ENCODE measurements around the gene EIF2AK3. TPM values are rescaled to one million over a fixed set of nuclear protein-coding genes. Genes with fewer than 3 reads are reported as not detected.

Gene EIF2AK3
- total RNA-seq, 1 donor from 2014 or later = 16.0 TPM

GRCh38 chr2:88540346-88540745, 86.9 kb downstream of the EIF2AK3 start:
- intact Hi-C loops (cut with DNase I) = no loop called here

DNA sequence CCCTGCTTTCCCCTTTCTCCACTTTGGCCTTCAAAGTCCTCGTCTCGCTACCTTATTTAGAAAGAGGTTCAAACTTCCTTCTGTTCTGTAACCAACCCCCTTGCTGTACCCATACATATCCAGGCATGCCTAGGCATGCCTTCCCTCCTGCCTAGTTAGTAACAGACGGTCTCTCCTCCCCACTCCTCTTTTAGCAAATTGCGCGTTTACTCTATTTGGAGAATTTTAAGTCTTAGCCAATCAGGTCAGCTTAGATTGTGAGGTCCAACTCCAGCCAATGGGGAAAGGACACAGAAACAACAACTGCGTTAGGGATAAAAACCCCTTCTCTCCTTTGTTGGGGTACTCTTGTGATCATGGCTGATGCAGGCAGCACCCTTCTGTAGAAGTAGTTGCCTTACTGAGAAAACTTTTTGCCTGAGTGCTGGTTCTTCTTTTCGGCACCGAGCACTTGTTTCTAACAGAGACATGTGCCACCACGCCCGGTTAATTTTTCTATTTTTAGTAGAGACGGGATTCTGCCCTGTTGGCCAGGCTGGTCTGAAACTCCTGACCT, 88.8 kb downstream of the EIF2AK3 start:
- DNase-seq = no peak
- no peak for ATAC-seq
- intact Hi-C loops (cut with DNase I) = no loop called here
- Histone ChIP-seq H3K4me3 (no peak overlapping the region), H3K4me1 (no peaks in the 10 kb centered on the region), H3K36me3 (no peaks in the 10 kb centered on the region), H3K27ac (no peak overlapping the region), H3K9me3 (no peaks in the 10 kb centered on the region), H3K27me3 (ENCODE audit: low read depth) (no peaks in the 10 kb centered on the region)
- TF ChIP-seq, protein P1, sequence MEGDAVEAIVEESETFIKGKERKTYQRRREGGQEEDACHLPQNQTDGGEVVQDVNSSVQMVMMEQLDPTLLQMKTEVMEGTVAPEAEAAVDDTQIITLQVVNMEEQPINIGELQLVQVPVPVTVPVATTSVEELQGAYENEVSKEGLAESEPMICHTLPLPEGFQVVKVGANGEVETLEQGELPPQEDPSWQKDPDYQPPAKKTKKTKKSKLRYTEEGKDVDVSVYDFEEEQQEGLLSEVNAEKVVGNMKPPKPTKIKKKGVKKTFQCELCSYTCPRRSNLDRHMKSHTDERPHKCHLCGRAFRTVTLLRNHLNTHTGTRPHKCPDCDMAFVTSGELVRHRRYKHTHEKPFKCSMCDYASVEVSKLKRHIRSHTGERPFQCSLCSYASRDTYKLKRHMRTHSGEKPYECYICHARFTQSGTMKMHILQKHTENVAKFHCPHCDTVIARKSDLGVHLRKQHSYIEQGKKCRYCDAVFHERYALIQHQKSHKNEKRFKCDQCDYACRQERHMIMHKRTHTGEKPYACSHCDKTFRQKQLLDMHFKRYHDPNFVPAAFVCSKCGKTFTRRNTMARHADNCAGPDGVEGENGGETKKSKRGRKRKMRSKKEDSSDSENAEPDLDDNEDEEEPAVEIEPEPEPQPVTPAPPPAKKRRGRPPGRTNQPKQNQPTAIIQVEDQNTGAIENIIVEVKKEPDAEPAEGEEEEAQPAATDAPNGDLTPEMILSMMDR (IDR thresholded peaks at IDR 0.05) = no peak

More at GRCh38 chr2:88540346-88540745, 86.9 kb downstream of the EIF2AK3 start:
- TF ChIP-seq, protein P1 (IDR thresholded peaks at IDR 0.05) = no peak
- Histone ChIP-seq H3K4me1 (no peaks in the 10 kb centered on the region), H3K4me3 (no peak overlapping the region), H3K9me3 (no peaks in the 10 kb centered on the region), H3K36me3 (no peaks in the 10 kb centered on the region), H3K27me3 (ENCODE audit: low read depth) (no peaks in the 10 kb centered on the region), H3K27ac (no peak overlapping the region)
- DNase-seq (no peak), ATAC-seq (no peak)

- TF ChIP-seq, protein P1 (IDR thresholded peaks at IDR 0.05) = no peak
- no peak overlapping the region for H3K27ac ChIP-seq
- H3K36me3 ChIP-seq = no peaks in the 10 kb centered on the region
- DNase-seq = no peak
- intact Hi-C loops (cut with DNase I) = no loop called here
- no peak for ATAC-seq
- no peaks in the 10 kb centered on the region for H3K4me1 ChIP-seq
- no peaks in the 10 kb centered on the region for H3K27me3 ChIP-seq (ENCODE audit: low read depth)
- no peak overlapping the region for H3K4me3 ChIP-seq
- no peaks in the 10 kb centered on the region for H3K9me3 ChIP-seq
Measured at GRCh38 chr2:88537640-88538039, 89.6 kb downstream of the EIF2AK3 start.

DNA sequence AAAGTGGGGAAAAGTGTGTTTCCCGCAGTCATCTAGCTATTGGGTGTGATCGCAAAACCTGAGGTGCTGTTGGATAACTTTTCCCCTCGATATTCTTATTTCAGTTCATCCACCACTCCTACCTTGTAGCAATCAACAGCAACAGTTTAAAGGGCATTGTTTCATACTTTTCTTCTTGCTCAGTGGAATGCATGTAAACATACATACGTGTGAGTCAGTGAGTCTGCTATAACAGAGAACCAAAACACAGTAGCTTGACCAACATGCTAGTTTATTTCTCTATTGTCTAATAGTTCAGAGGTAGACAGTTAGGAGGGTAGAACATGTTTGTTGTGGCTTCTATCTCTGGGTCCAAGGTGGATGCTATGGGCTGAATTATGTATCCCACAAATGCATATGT, 97.2 kb downstream of the EIF2AK3 start:
- TF ChIP-seq, protein P1 (IDR thresholded peaks at IDR 0.05) = no peak
- Histone ChIP-seq H3K27me3 (ENCODE audit: low read depth) (no peaks in the 10 kb centered on the region), H3K4me1 (no peaks in the 10 kb centered on the region), H3K4me3 (no peak overlapping the region), H3K9me3 (no peaks in the 10 kb centered on the region), H3K27ac (no peak overlapping the region), H3K36me3 (no peaks in the 10 kb centered on the region)
- ATAC-seq = no peak
- intact Hi-C loops (cut with DNase I) = no loop called here
- no peak for DNase-seq

- intact Hi-C loops (cut with DNase I) = no loop called here
- Histone ChIP-seq H3K36me3 (no peaks in the 10 kb centered on the region), H3K27ac (no peak overlapping the region), H3K4me3 (no peak overlapping the region), H3K27me3 (ENCODE audit: low read depth) (no peaks in the 10 kb centered on the region), H3K4me1 (no peaks in the 10 kb centered on the region), H3K9me3 (no peaks in the 10 kb centered on the region)
- TF ChIP-seq, protein P1 (IDR thresholded peaks at IDR 0.05) = no peak
- no peak for DNase-seq
- no peak for ATAC-seq
Measured at GRCh38 chr2:88521445-88522073, 105.7 kb downstream of the EIF2AK3 start.
